Activated CD8-positive, alpha-beta T cell treated with anti-CD3 and anti-CD28 coated beads, Interleukin-2, amount 10 ng/mL, durations not matched to agents 7 days and 5 days (primary cell): ENCODE data around the gene SLC34A3. TPM values are rescaled to one million over a fixed set of nuclear protein-coding genes. Genes with fewer than 3 reads are reported as not detected.
A peak's percentile ranks its signal among the peaks of the same experiment; 100 is the strongest.
"Not testable (repeated sequence)": the region's sequence is repeated elsewhere in the genome, so short reads cannot be mapped to it uniquely, and the experiment has no call there.

Experiments
- ATAC-seq: fragments of 150-1000 bp; cut with Tn5 transposase; one replicate; pipeline ENCODE4 v1.10.0; 2021; ENCODE audit warnings: moderate library complexity
- CTCF ChIA-PET: fragments of 350-600 bp; sonication (Branson Sonifier 250); formaldehyde crosslinking; loops from one replicate; lab custom pipeline; 2021; ENCODE audit warnings: antibody characterized with exemption; lab: Charles Lee
- POLR2A ChIA-PET: fragments of 350-600 bp; sonication (Branson Sonifier 250); formaldehyde crosslinking; loops from one replicate; lab custom pipeline; 2021; ENCODE audit warnings: antibody characterized with exemption; lab: Charles Lee
- DNase-seq: peaks from one replicate; pipeline ENCODE4 v3.0.0-alpha.2; 2020
- H3K27ac Mint-ChIP-seq: one replicate; pipeline ENCODE4 v1.8.0; 2021; ENCODE audit warnings: mild to moderate bottlenecking, mixed read lengths
- H3K27me3 Mint-ChIP-seq: one replicate; pipeline ENCODE4 v1.8.0; 2021; ENCODE audit warnings: low read depth, mixed read lengths
- H3K36me3 Mint-ChIP-seq: one replicate; pipeline ENCODE4 v1.8.0; 2021; ENCODE audit warnings: low read depth, mixed read lengths
- H3K4me1 Mint-ChIP-seq: one replicate; pipeline ENCODE4 v1.8.0; 2021; ENCODE audit warnings: low read depth, mixed read lengths
- H3K4me3 Mint-ChIP-seq: one replicate; pipeline ENCODE4 v1.8.0; 2021; ENCODE audit warnings: mild to moderate bottlenecking, mixed read lengths
- H3K9me3 Mint-ChIP-seq: one replicate; pipeline ENCODE4 v1.8.0; 2022; ENCODE audit warnings: mixed read lengths; ENCODE audit not compliant: insufficient read depth
- total RNA-seq, 2 experiments: library from RNA; stranded (reverse); gene quantifications; one replicate each; pipeline ENCODE4 v1.2.3, GENCODE V29; 2021

Gene SLC34A3
- total RNA-seq, 2 experiments from 2014 or later: not detected

DNA sequence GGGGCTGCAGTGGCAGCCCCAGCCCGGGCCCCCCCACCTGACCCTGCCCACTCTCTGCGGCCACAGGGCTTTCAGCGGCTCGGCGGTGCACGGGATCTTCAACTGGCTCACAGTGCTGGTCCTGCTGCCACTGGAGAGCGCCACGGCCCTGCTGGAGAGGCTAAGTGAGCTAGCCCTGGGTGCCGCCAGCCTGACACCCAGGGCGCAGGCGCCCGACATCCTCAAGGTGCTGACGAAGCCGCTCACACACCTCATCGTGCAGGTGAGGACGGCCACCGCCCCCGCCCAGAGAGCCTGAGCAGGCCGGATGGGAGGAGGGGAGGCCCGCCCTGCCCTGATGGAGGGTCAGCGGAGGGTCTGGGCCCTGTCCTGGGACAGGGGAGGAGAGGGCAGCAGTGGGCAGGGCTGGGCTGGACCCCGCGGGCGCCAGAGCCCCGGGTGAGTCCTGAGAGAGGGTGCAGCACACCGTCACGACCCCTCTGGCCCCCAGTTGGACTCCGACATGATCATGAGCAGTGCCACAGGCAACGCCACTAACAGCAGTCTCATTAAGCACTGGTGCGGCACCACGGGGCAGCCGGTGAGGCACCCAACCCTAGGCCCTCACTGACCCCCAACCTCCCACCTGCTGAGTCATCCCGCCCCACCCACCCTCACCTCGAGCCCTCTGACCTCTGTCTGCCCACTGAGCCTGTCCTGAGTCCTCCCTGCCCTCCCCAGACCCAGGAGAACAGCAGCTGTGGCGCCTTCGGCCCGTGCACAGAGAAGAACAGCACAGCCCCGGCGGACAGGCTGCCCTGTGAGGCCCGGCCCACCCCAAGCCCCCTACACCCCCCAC is 2.7 kb downstream of the SLC34A3 start:
- POLR2A ChIA-PET: no interaction called here
- Mint-ChIP-seq H3K4me1 (peaks cover 10% of the 10 kb centered on the region), H3K4me3 (no peak overlapping the region), H3K27ac (no peak overlapping the region), H3K36me3 (no peaks in the 10 kb centered on the region), H3K9me3 (no peaks in the 10 kb centered on the region), H3K27me3 (peaks cover 3% of the 10 kb centered on the region)
- DNase-seq (no peak), ATAC-seq (no peak)
- CTCF ChIA-PET: no interaction called here

DNA sequence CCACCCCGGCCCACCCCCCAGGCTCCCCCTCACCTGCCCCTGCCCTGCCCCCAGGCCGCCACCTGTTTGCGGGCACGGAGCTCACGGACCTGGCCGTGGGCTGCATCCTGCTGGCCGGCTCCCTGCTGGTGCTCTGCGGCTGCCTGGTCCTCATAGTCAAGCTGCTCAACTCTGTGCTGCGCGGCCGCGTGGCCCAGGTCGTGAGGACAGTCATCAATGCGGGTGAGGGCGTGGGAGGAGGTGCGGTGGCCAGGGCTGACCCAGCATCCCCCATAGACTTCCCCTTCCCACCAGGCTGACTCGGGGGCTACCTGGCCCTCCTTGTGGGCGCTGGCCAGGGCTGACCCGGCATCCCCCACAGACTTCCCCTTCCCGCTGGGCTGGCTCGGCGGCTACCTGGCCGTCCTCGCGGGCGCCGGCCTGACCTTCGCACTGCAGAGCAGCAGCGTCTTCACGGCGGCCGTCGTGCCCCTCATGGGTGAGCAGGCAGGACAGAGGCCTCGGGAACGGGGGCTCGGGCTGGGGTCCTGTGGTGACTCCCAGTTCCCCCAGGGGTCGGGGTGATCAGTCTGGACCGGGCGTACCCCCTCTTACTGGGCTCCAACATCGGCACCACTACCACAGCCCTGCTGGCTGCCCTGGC is 3.5 kb downstream of the SLC34A3 start:
- Mint-ChIP-seq H3K27me3 (peaks cover 3% of the 10 kb centered on the region), H3K27ac (no peak overlapping the region), H3K36me3 (peaks cover 3% of the 10 kb centered on the region), H3K4me3 (no peak overlapping the region), H3K4me1 (peaks cover 18% of the 10 kb centered on the region), H3K9me3 (no peaks in the 10 kb centered on the region)
- ChIA-PET CTCF (interaction anchor here (1.3 to 5.2 kb wide), 2 partner anchors 9 to 138 kb away, joined by 4 to 73 read pairs; partner anchors contain the start of genes CYSRT1, RNF208 and RNF224), POLR2A (no interaction called here)
- ATAC-seq: no peak
- no peak for DNase-seq

DNA sequence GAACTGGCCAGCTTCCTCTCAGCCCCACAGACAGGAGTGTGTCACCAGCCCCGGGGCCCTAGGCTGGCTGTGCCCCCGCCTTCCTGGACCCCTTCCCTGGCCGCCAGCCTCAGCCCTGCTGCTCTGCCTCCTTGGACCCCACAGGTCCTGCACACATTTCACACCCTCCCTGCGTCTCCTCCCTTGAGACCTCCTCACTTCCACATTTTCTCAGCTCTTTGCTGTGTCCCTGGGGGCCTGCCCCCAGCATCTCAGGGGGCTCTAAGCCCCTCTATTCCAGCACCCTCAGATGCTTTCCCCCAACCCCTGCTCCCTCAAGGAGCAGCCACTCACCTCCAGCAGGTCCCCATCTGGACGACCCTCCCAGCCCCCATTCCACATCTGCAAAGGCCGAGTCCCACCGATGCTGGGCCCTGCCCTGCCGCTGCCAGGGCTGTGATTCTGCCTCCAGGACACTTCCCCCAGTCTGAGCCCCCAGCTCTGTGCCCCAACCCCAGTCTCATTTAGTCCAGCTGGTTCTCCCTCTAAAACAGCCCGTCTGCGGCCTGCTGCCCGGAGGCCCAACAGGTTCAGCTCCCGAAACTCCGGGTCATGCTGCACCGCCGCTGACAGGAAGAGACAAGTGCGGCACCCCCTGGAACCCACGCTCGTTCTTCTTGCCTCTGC is 4.2 kb downstream of the SLC34A3 start:
- POLR2A ChIA-PET: no interaction called here
- no peak overlapping the region for H3K27ac Mint-ChIP-seq
- CTCF ChIA-PET: interaction anchor here (1.3 to 5.2 kb wide), 2 partner anchors 10 to 139 kb away, joined by 4 to 73 read pairs; partner anchors contain the start of genes CYSRT1, RNF208 and RNF224

DNA sequence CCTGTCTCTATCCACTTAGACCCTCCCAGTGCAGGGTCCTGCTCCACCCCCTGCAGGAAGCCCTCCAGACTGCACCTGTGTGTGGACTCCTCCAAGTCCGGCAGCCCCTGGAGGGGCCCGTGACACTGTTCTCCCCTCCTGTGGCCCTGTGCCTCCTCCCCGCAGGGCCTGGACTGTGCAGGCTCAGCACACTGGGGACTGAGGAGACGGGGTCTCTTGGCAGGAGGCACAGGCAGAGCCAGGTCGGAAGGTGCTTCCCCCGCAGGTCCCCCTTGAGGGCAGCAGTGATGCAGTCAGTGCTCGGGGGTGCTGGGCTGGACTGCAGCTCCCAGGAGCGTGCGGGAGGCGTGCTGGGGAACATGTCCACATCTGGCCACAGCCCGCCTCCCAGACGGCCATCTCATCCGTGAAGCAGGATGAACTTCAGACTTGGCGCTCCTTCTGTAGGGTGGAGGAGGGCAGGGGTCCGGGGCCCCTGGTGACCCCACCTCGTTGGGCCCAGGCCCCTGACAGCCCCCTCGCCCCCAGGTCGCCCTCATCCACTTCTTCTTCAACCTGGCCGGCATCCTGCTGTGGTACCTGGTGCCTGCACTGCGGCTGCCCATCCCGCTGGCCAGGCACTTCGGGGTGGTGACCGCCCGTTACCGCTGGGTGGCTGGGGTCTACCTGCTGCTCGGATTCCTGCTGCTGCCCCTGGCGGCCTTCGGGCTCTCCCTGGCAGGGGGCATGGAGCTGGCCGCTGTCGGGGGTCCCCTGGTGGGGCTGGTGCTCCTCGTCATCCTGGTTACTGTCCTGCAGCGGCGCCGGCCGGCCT is 4.9 kb downstream of the SLC34A3 start:
- ATAC-seq (no peak), DNase-seq (no peak)
- Mint-ChIP-seq H3K27me3 (peaks cover 3% of the 10 kb centered on the region), H3K36me3 (peaks cover 4% of the 10 kb centered on the region), H3K27ac (no peak overlapping the region), H3K4me3 (no peak overlapping the region), H3K4me1 (peaks cover 18% of the 10 kb centered on the region), H3K9me3 (no peaks in the 10 kb centered on the region)
- ChIA-PET CTCF (interaction anchor here (1.0 to 5.2 kb wide), 17 partner anchors 10 to 439 kb away, joined by 3 to 73 read pairs (median 7); partner anchors contain the start of genes ANAPC2, CCDC183, CYSRT1 and DPP7), POLR2A (no interaction called here)

More for the DNA sequence above, 4.2 kb downstream of the SLC34A3 start:
- Mint-ChIP-seq H3K27me3 (peaks cover 3% of the 10 kb centered on the region), H3K9me3 (no peaks in the 10 kb centered on the region), H3K36me3 (peaks cover 4% of the 10 kb centered on the region), H3K4me3 (no peak overlapping the region), H3K4me1 (peaks cover 18% of the 10 kb centered on the region)
- ATAC-seq (no peak), DNase-seq (no peak)

DNA sequence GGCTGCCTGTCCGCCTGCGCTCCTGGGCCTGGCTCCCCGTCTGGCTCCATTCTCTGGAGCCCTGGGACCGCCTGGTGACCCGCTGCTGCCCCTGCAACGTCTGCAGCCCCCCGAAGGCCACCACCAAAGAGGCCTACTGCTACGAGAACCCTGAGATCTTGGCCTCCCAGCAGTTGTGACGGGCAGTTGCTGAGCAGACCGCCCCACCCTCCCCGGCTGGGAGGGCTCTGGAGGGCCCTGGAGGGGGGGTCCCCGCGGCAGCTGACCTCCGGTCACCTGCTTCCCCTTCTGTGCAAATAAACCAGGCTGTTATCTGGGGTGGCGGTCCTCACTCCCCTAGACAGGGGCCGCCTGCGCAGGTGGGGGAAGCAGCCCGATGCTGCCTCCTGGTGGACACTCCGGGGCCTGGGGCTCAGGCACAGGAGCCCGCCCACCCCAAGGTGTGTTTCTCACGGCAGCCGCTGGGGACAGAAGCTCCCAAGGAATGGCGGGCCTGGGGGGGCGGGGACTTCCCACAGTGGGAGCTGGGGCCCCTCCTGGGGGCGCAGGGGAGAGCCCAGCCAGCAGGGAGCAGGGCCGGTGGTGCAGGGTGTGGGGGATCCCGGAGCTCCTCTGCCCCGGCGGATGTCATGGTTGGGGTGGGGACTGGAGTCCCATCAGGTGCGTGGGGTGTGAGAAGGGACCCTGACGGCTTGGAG is 5.7 kb downstream of the SLC34A3 start:
- Mint-ChIP-seq H3K27me3 (peaks cover 3% of the 10 kb centered on the region), H3K9me3 (no peaks in the 10 kb centered on the region)
- peak; percentile 93 for DNase-seq

DNA sequence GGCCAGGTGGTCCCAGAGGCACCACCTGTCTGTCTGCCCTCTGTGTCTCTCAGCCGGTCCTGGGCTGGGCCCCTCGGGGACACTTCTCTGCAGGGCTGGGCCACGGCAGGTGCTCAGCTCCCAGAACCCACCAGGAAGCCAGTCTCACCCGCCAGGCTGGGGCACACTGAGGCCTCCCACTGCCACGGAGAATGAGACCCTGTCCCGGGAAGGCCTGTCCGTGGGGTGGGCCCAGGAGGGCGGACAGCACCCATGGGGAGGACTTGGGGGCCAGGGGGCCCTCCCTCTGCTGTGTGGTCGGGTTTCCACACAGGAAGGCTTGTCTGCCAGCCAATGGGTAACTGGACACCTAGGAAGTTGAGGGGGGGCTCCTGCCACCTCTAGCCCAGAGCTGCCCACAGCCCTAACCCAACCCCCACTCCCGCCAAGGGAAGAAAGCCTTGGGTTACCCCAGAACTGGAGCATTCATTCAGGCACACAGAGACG is 6.3 kb downstream of the SLC34A3 start:
- Mint-ChIP-seq H3K27me3 (peaks cover 3% of the 10 kb centered on the region), H3K4me1 (peaks cover 20% of the 10 kb centered on the region), H3K27ac (no peak overlapping the region), H3K4me3 (no peak overlapping the region), H3K9me3 (no peaks in the 10 kb centered on the region), H3K36me3 (peaks cover 10% of the 10 kb centered on the region)
- ChIA-PET POLR2A (interaction anchor here (0.6 to 1.7 kb wide), 6 partner anchors 8 to 166 kb away, joined by 3 to 5 read pairs (median 3); partner anchors contain the start of genes ANAPC2, RNF208 and RNF224), CTCF (interaction anchor here (0.6 to 5.2 kb wide), 44 partner anchors 9 to 441 kb away, joined by 3 to 73 read pairs (median 4); partner anchors contain the start of genes ABCA2, ANAPC2, CCDC183 and CYSRT1)
- DNase-seq (no peak), ATAC-seq (no peak)

More for the DNA sequence above, 5.7 kb downstream of the SLC34A3 start:
- Mint-ChIP-seq H3K27ac (no peak overlapping the region), H3K4me3 (no peak overlapping the region), H3K4me1 (peaks cover 20% of the 10 kb centered on the region), H3K36me3 (peaks cover 8% of the 10 kb centered on the region)
- CTCF ChIA-PET: interaction anchor here (0.6 to 5.2 kb wide), 44 partner anchors 9 to 440 kb away, joined by 3 to 73 read pairs (median 4); partner anchors contain the start of genes ABCA2, ANAPC2, CCDC183 and CYSRT1
- ATAC-seq: peak; percentile 29
- POLR2A ChIA-PET: interaction anchor here (0.6 to 1.7 kb wide), 6 partner anchors 9 to 165 kb away, joined by 3 to 5 read pairs (median 3); partner anchors contain the start of genes ANAPC2, RNF208 and RNF224

DNA sequence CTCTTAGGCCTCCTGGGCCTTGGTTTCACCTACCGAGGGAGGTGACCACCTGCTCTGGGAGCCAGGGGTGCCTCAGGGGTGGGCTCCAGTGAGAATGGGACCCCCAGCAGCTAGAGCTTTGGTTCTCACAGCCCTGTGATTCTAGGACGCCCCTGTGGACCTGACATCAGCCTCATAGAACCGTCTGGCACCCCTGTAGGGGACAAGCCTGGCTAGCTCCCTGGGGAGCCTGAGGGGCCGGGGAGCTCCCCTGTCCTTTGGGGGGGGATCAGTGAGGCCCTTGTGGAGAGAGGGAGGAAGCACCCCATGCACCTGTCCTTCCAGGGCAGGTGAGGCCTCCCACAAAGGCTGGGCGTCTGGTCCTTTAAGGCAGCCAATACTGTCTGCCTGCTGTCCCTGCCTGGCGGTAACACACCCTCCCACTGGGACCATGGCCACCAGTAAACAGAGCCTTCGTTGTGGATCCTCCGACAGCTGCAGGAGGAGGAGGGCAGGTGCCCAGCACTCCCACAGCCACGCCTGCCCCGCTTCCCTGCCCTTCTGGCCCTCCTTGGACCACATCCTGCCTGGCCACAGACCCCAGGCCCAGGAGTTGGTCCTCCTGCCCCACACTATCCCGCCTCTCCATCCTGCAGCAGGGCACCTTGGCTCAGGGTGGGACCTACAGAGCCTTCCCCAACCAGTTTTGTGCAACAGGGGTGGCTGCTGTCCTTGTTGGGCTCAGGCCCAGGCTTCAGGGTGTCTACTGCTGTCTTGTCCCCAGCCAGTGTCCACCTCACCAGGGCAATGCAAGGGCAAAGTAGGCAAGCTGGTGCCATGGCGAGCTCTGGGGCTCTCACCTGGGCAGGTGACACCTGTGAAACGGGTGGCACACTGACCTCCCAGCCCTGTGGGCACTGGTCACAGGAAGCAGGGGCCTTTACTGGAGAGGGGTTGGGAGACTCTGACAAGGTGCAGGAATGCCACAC is 7.3 kb downstream of the SLC34A3 start:
- Mint-ChIP-seq H3K4me1 (peaks cover 29% of the 10 kb centered on the region), H3K36me3 (peaks cover 21% of the 10 kb centered on the region), H3K27ac (peak overlapping the region; percentile 46), H3K4me3 (no peak overlapping the region), H3K27me3 (peaks cover 3% of the 10 kb centered on the region), H3K9me3 (no peaks in the 10 kb centered on the region)
- DNase-seq: no peak
- ChIA-PET CTCF (interaction anchor here (0.7 to 5.2 kb wide), 10 partner anchors 10 to 167 kb away, joined by 3 to 73 read pairs (median 6); partner anchors contain the start of genes CYSRT1, NELFB, RNF208 and RNF224), POLR2A (interaction anchor here (0.6 to 1.7 kb wide), 4 partner anchors 11 to 28 kb away, joined by 3 to 4 read pairs (median 3); partner anchors contain the start of gene RNF224)
- ATAC-seq: no peak

DNA sequence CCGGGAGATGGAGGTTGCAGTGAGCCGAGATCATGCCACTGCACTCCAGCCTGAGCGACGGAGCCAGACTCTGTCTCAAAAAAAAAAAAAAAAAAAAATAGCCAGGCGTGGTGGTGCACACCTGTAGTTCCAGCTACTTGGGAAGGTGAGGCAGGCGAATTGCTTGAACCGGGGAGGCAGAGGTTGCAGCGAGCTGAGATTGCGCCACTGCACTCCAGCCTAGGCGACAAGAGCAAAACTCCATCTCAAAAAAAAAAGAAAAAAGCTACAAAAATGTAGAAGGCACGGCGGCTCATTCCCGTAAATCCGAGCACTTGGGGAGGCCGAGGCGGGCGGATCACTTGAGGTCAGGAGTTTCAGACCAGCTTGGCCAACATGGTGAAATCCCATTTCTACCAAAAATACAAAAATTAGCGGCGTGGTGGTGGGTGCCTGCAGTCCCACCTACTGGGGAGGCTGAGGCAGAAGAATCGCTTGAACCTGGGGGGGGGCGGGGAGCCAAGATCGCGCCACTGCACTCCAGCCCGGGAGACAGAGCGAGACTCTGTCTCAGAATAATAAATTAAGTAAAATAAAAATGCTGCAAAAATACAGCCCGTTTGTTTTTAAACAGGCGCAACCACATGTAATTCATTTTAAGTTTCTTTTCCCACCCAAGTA is 9.0 kb downstream of the SLC34A3 start:
- H3K27me3 Mint-ChIP-seq, DNase-seq, H3K9me3 Mint-ChIP-seq, ATAC-seq: not testable (repeated sequence)
- peak overlapping the region; percentile 72 for H3K4me3 Mint-ChIP-seq
- POLR2A ChIA-PET: interaction anchor here (0.6 to 3.8 kb wide), 18 partner anchors 15 to 358 kb away, joined by 3 to 87 read pairs (median 6); partner anchors contain the start of genes CYSRT1, LRRC26, MAN1B1 and NELFB
- peaks cover 40% of the 10 kb centered on the region for H3K4me1 Mint-ChIP-seq
- H3K36me3 Mint-ChIP-seq: peaks cover 31% of the 10 kb centered on the region
- CTCF ChIA-PET: interaction anchor here (0.8 to 5.0 kb wide), 8 partner anchors 12 to 172 kb away, joined by 3 to 32 read pairs (median 4); partner anchors contain the start of genes CYSRT1, MAN1B1, NELFB and RNF208
- peak overlapping the region; percentile 68 for H3K27ac Mint-ChIP-seq
